Cardiac septum (tissue), 1 donor: Measurements from ENCODE around the gene UMAD1. TPM values are rescaled to one million over a fixed set of nuclear protein-coding genes. Genes with fewer than 3 reads are reported as not detected.

Experiments
- DNase-seq: peaks from one replicate; pipeline ENCODE4 v3.0.0-alpha.2; 2020; ENCODE audit warnings: low spot score
- intact Hi-C: fragments of 100-400 bp; cut with DNase I; formaldehyde crosslinking; loops from one replicate; pipeline ENCODE4 v1.14.0; 2022
- total RNA-seq: library from RNA; stranded (reverse); fragmentation: NEBNext Ultra II Directional; extraction: Animal tissue kit (Norgen Biotek cat#: 25700); gene quantifications from one replicate; pipeline ENCODE4 v1.2.1, GENCODE V29; 2021
- donor health status: DM: no; HTN: no; CAD: no.

UMAD1 gene
- total RNA-seq, 1 donor from 2014 or later, result 16.3 TPM

- intact Hi-C loops, result no loop called here
- no peak for DNase-seq
Observed at GRCh38 chr7:7924303-7924702, 283.8 kb downstream of the UMAD1 start.

Other genes with a start within 250 kb of the UMAD1 start
- gene COL28A1, start 104.9 kb upstream of the UMAD1 start, total RNA-seq, result 0.51 TPM
- 24.9 TPM for gene MIOS, start 73.9 kb upstream of the UMAD1 start, total RNA-seq
- 18.4 TPM for gene RPA3, start 77.9 kb downstream of the UMAD1 start, total RNA-seq